ENCODE results near the gene DNAH2. TPM values are rescaled to one million over a fixed set of nuclear protein-coding genes. Genes with fewer than 3 reads are reported as not detected.

DNAH2 gene
- total and polyA plus RNA-seq, 2 of the 4 experiments (the other 2 are of a cell fraction) = under 0.01 to 0.02 TPM

GRCh38 chr17:7702776-7703175, 14.8 kb upstream of the DNAH2 start:
- ATAC-seq (ENCODE audit: low read depth) (no peak), DNase-seq (no peak)
- no TSS peak for BruUV-seq (replicated peaks)
- H3K4me2 ChIP-seq (ENCODE audit: low read depth, low read length) = no peak overlapping the region
- no peak overlapping the region for H4K5ac ChIP-seq (ENCODE audit: low read depth, low read length)
- H3K79me1 ChIP-seq (ENCODE audit: low read depth in 1 of 2, low read length in 2 of 2) = no peaks in the 10 kb centered on the region
- 85% methylated on average over 2 of the region's 13 CpGs; no CpG with 5 or more reads in 1 of the 2 experiments for WGBS, 2 experiments (ENCODE audit: extremely low coverage in 2 of 2, insufficient read length in 1 of 2)
- H3K27me3 ChIP-seq (ENCODE audit: control insufficient read depth, insufficient read depth, low read length) = peaks cover 38% of the 10 kb centered on the region
- H3K9me3 ChIP-seq (ENCODE audit: control insufficient read depth, insufficient read depth, low read length) = no peaks in the 10 kb centered on the region
- in situ Hi-C loops (cut with MboI; ENCODE audit: low sequenced_read_pairs) = no loop called here
- no peak overlapping the region for H3K4ac ChIP-seq (ENCODE audit: low read depth, low read length)
- POLR2A ChIA-PET (ENCODE audit: unreplicated experiment) = interaction anchor here (0.6 kb wide), 1 partner anchor 47 kb away, joined by 4 read pairs; no protein-coding TSS in a partner anchor
- no peak overlapping the region for H4K8ac ChIP-seq (ENCODE audit: low read depth in 2 of 2, low read length in 2 of 2)
- no peak overlapping the region for H2AFZ ChIP-seq (replicated peaks; ENCODE audit: low read length, poor library complexity)
- H2BK15ac ChIP-seq (ENCODE audit: low read depth, low read length) = no peak overlapping the region
- H4K20me1 ChIP-seq (ENCODE audit: insufficient read depth, low read length) = no peaks in the 10 kb centered on the region
- no peak overlapping the region for H3K23ac ChIP-seq (ENCODE audit: low read depth, low read length)
- H3K27ac ChIP-seq (ENCODE audit: insufficient read depth, low read length) = no peak overlapping the region
- no peak overlapping the region for H3K56ac ChIP-seq (ENCODE audit: extremely low read depth, insufficient read depth, low read length)
- no peak overlapping the region for H2AK9ac ChIP-seq (replicated peaks; ENCODE audit: low read depth, low read length, poor library complexity)
- TF ChIP-seq RCOR1 (IDR thresholded peaks at IDR 0.05; ENCODE audit: insufficient replicate concordance, low read length) (no peak), NFE2L2 (IDR thresholded peaks at IDR 0.05; ENCODE audit: low read depth, low read length) (no peak), RFX5 (IDR thresholded peaks at IDR 0.05; ENCODE audit: low read depth, low read length) (no peak), ELK1 (IDR thresholded peaks at IDR 0.05; ENCODE audit: borderline replicate concordance, low read depth, low read length) (no peak), FOS (IDR thresholded peaks at IDR 0.05; ENCODE audit: low read depth, low read length) (no peak), BHLHE40 (IDR thresholded peaks at IDR 0.05; ENCODE audit: low read depth, low read length) (no peak), CEBPB (IDR thresholded peaks at IDR 0.05; ENCODE audit: low read depth, low read length) (no peak), POLR2A (IDR thresholded peaks at IDR 0.05; ENCODE audit: low read depth, low read length) (no peak), USF2 (IDR thresholded peaks at IDR 0.05; ENCODE audit: low read depth, low read length) (no peak), MXI1 (IDR thresholded peaks at IDR 0.05; ENCODE audit: borderline replicate concordance, low read depth, low read length) (no peak), MAFK (IDR thresholded peaks at IDR 0.05; ENCODE audit: low read depth, low read length) (no peak), CTCF (conservative IDR thresholded peaks at IDR 0.05; ENCODE audit: low read depth, low read length) (no peak), MAZ (IDR thresholded peaks at IDR 0.05; ENCODE audit: borderline replicate concordance, low read depth, low read length) (no peak), SMC3 (IDR thresholded peaks at IDR 0.05; ENCODE audit: low read depth, low read length) (no peak), RAD21 (IDR thresholded peaks at IDR 0.05; ENCODE audit: low read length) (no peak), CHD1 (IDR thresholded peaks at IDR 0.05; ENCODE audit: low read depth, low read length) (no peak)
- H3K14ac ChIP-seq (replicated peaks; ENCODE audit: low read depth, low read length) = no peak overlapping the region
- no peaks in the 10 kb centered on the region for H3K9me1 ChIP-seq (ENCODE audit: insufficient read depth, low read length)
- no peak overlapping the region for H2BK5ac ChIP-seq (ENCODE audit: low read depth, low read length, poor library complexity, severe bottlenecking)
- no peak overlapping the region for H2BK120ac ChIP-seq (ENCODE audit: low read depth, low read length)
- no peak overlapping the region for H3K9ac ChIP-seq (ENCODE audit: low read depth, low read length)
- no peak overlapping the region for H4K91ac ChIP-seq (ENCODE audit: insufficient read depth, low read depth, low read length)
- dilution Hi-C loops (cut with HindIII; ENCODE audit: low sequenced_read_pairs, unreplicated experiment) = no loop called here
- no peak overlapping the region for H2AK5ac ChIP-seq (ENCODE audit: low read depth, low read length)
- no peak overlapping the region for H3K4me3 ChIP-seq (ENCODE audit: insufficient read depth, low read depth, low read length)
- H3K4me1 ChIP-seq (ENCODE audit: control insufficient read depth, insufficient read depth, low read length) = peaks cover 3% of the 10 kb centered on the region; the same call in 1 of the 2 replicates
- H2BK20ac ChIP-seq (ENCODE audit: low read depth, low read length) = no peak overlapping the region
- peaks cover 9% of the 10 kb centered on the region for H3K36me3 ChIP-seq (ENCODE audit: control insufficient read depth, insufficient read depth, low read length)
- H3K18ac ChIP-seq (ENCODE audit: low read depth, low read length) = no peak overlapping the region
- intact Hi-C loops (cut with micrococcal nuclease) = no loop called here
- CTCF ChIA-PET = interaction anchor here (0.6 to 2.3 kb wide), 2 partner anchors 10 to 15 kb away, joined by 3 to 7 read pairs; partner anchors contain the start of gene TP53
